Limb (tissue), 2 donors: ENCODE measurements around the gene ITGB5.

Source experiments
- DNase-seq, 2 donors: peaks; one replicate each; pipeline ENCODE4 v3.0.0-alpha.2; 2016; ENCODE audit errors: extremely low spot score in 2 of 2

ITGB5 gene

DNA sequence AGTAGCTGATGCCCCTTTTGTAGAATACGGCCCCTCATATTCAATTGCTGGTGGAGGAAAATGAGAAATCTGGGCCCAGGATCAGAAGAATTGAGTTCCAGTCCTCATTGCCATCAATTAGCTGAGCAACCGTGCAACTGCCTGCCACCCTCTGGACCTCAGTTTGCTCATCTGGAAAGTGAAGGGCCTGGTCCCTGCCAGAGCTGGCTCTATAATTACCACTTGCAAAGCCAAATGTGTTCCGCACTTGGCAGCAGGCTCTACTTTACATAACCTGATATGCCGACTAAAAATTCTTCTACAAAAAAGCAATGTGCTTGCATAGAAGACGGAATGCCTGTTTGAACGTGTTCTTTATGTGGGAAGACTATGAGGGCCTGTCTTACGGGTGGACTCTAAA, 8.6 kb upstream of the ITGB5 start:
- peak in 1 of 2 donors; percentile 18 for DNase-seq

DNA sequence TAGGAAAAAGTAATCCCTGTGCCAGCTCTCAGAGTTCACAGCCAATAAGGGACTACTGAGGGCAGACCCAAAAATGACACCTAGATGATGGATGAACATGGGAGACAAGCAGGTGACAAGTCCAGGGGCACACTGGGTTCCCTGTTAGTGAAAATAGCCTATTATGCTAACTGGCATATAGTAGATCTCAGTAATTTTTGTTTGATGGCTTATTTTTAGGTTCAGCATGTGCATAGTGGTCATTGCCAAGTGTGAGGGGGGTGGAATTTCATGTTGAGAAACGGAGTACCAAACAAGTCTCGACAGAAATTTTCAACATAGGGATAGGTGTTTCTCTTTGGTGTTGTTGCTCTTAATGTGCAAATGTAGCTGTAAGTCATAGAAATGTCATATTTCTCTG, 6.4 kb upstream of the ITGB5 start:
- no peak for DNase-seq

DNA sequence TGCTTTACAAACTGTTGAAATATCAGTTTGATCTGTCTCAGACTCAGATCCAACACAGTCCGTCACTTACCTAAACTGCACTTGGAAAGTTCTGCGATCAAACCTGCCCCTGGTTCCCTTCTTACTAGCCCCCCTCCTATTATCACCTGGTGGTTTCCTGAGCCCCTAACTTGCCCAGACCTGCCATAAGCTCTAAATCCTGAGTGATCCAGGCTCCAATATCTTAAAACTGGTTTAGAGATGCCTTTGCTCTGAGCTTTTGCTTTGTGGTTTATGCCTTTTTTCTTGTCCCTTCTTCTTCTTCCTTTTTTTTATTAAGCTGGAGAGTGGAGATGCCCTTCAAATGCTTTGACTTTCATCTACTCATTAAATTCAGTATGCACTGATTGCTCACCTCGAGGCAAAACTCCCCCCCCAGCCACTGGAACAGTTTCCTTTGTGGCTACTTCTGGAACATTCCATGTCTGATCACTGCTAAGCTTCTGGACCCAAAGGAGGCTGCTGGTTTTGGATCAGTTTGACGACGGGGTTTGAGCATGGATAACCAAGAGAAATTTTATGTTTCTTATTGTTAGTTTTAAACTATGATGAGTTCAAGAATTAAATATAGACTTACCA, 3.5 kb upstream of the ITGB5 start:
- DNase-seq, result no peak

DNA sequence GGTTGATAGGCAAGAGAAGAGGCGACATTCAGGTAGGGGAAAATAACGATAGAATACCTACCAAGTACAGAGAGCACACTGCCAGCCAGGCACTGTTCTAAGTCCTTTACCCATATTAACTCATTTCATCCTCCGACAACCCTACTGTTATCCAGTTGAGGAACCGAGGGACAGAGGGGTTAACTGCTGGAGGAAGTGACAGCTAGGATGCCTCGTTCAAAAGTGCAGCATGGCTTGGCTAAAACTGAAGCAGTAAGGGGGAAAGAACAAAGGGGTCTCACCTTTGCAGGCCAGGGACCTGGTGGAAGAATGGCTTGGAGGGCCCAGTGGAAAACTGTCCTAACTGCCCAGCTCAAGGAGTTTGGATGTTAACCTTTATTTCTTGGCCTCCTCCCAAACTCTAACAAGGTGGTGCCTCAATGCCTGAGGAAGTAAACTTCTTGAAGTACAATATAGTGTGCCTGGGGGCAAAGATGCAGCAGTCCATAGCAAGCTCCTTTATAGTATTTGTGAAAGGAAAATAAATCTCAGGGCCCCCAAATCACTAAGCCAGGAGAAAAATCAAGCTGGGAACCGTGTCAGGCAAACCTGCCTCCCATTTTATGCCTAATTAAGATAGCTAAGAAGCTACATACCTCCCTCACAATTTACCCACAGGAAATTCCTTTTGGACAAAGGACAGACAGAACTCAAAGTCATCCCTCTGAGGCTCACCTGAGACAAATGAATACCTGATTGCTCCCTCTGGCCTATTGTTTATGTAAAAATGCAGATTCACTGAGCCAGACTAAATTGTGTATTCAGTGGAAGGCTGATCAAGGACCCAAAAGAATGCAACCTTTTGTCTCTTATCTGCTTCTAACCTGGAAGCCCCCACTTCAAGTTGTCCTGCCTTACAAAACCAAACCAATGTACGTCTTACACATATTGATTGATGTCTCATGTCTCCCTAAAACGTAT, 1.6 kb upstream of the ITGB5 start:
- no peak for DNase-seq

DNA sequence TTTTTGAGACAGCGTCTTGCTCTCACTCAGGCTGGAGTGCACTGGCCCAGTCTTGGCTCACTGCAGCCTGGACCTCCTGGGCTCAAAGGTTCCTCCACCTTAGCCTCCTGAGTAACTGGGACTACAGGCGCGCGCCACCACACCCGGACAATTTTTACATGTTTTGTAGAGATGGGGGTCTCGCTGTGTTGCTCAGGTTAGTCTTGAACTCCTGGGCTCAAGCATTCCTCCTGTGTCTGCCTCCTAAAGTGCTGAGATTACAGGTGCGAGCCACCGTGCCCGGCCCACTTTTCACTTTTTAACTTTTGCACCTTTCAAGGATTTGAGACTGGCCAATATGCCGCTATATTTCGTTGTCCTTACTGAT, 750 bp upstream of the ITGB5 start:
- DNase-seq, result no peak

DNA sequence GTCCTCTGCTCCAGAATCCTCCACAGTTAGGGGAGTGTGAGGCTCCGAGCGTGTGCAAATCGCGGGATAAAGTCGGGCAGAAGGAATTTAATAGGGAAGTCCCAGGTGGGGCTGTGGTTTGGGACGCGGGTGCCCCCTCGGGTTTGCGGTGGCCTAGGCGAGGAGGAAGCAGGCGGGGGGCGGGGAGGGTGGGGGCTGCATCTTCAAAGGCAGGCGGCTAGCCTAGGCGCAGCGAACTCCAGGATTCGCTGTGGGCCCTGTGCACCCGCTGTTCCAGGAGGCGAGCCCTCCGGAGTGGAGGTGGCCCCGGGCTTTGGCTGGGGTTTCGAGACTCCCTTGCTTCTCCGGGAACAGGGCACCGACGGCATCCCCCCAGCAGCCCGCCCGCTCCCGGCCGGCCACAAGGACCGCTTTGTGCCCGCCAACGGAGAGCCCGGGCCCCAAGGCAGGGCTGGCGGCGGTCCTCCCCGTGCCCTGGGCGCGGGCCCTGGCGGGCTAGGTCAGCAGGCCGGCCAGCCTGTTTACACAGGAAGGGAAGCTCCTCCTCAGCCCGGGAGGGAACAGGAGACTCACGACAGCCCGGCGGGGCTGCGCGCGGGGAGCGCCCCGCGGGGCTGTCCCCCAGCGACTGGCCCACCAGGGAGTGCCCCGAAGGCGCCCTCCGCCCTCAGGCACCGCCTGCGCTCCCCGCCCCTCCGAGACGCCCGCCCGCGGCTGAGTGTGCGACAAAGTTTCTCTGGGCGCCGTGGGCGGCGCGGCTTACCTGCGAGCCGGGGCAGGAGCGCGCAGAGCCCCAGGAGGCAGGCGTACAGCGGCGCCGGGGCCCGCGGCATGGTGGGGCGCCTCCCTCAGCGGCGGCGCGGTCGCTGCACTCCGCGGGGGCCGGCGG, 753 bp downstream of the ITGB5 start:
- DNase-seq, result peak; percentile 32 to 65

DNA sequence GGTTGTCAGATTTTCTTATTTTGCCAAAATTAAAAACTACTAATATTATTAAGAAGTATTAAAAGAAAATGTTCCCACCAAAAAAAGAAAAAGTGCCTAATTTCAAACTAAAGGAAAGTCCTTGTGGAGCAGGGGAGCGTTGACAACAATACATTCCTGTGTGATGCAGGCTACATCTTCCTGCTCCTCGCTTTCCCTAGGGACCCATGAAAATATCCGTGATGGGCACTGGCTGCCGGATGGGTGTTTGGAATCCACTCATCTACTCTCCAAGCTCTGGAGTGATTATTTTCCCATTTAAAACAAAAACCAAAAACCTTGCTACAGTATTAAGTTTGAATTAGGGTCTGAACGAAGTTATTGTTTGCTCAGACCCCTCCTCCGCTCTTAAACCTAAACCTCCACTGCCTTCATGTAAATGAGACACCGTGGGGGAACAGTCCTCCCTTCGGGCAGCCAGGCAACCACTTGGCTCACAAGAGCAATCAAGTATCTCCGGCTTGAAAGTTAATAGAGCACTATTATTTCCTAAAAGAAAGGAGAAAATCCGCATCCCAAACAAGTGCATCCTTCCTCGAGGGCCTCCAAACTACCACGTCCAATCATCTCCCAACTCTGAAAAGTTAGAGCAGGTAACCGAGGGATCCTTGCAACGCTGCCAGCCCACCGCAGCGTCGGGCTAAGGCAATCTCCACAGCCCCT, 1.5 kb downstream of the ITGB5 start:
- no peak for DNase-seq

DNA sequence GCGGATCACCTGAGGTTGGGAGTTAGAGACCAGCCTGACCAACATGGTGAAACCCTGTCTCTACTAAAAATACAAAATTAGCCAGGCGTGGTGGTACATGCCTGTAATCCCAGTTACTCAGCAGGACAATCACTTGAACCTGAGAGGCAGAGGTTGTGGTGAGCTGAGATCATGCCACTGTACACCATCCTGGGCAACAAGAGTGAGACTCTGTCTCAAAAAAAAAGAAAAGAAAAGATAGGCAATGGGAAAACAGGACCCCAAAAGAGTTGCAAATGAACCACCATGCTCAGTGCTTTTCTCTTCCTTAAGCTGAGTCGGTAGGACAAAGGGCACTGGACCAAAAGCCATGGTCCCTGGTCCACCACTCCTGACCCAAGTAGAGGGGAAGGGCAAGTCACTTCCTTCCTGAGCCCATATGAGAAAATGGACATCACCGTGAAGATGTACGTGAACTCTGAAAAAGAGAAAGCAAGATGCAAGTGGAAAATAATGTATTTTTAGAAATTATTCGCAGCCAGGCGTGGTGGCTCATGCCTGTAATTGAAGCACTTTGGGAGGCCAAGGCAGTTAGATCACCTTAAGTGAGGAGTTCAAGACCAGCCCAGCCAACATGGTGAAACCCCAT, 2.6 kb downstream of the ITGB5 start:
- DNase-seq, result no peak

DNA sequence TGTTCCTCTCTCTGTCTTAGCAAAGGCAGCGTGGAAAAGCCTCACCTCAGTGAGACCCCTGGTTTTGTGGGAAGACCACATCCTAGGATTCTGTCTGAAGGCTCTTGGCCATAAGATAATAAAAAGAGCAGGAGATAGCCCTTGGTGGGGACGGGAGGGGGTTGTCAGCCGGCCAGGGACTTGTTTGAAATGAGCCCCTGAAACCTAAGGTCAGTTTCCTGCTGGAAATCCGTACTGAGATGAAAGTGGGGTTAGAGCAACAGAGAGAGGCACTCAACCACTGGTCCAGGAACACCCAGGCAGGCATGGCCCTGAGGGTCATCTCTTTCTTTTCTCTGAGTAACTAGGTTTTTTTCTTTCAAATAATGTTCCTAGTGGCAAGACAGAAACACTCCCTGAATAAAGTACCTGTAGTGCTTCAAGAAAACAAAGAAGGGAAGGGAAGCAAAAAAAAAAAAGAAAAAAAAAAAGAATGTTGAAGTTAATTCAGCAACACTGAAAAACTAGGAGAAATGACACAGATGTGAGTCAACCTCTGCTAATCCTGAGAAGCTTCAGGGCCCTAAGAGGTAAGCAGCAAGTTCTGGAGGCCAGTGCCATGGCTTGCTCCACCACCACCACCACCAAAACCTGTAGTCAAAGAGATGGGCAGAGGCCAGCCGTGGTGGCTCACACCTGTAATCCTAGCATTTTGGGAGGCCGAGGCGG, 3.2 kb downstream of the ITGB5 start:
- DNase-seq, result no peak

DNA sequence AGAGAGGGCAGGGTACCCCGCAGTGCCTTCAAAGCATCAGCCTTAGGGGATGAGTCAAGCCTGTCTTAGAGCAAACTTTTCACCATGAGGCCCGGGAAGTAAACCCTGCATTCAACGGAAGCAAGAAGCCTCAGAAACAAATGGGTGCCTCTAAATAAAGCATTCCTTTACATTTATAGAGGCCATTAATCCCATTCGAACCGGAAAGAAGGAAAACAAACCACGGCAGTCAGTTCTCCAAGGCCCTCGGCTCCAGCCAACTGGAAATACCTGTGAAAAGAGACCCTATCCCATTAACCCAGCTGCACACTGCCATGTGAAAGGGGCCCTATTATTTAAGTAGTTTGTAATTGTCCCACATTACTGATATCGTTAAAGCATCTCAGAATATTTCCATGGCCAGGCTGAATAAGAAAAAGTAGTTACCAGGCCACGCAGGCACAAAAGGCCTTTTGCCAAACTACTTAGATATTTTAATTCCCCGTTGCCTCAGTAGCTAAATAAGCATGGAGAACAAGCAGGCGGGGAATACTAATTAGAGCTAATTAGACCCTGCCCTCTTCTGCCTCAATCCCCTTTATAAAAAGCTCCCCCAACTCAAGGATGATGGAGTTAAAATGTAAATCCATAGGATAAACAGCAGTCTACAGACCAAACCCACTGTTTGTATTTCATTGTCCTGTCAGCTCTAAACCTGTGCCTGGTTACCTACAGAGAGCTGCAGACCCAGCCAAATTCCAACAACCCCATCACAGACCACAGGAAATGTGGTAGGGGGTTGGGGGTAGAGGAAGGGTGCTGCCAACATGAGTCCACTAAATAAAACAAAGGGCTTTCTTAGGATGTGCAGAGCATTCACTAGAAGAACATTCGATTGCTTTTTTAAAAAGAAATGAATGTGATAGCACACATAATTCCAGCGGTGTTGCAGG, 4.1 kb downstream of the ITGB5 start:
- DNase-seq, result no peak

DNA sequence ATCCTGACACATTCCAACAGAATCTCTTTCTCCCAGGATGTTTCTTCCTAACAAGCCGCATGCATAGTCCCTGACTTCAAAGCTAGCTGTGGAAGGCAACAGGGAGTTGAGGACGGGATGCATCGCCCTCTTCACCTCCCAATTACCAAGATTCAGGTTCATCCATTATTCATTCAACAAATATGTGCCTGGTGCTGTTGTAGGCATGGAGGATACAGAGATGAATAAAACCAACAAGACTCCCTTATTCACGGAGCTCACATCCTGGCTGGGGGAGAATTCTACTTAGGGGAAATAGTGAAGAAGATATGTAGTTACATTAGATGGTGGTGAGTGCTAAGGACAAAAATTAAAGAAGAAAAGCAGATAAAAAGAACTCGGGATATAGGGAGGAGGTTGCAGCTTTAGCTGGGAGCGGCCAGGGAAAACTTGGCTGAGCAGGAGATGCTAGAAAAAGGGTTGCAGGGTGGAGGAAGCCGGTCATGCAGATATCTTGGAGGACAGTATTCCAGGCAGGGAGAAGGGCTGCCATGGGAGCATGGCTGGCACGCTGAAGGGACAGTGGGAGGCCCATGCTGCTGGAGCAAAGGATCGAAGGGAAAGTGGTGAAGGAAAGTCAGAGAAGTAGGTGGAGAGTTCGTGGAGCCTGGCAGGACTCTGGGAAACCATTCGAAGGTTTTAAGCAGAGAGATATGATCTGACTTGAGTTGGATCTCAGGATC, 5.0 kb downstream of the ITGB5 start:
- DNase-seq, result no peak

DNA sequence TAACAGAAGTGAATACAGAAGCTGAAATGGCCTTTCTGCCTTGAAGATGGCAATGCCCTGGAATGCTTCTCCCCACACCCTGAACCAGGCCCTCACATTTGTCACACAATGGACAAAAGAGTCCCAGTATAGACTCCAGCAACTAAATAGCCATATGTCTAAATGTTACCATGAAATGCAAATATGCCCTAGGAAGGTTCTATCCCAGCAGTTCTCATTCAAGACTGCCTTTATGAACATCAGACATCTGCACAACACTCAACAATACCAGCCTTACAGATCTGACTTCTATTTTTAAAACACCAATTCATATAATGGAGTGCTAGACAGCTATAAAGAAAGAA, 7.9 kb downstream of the ITGB5 start:
- DNase-seq, result no peak

DNA sequence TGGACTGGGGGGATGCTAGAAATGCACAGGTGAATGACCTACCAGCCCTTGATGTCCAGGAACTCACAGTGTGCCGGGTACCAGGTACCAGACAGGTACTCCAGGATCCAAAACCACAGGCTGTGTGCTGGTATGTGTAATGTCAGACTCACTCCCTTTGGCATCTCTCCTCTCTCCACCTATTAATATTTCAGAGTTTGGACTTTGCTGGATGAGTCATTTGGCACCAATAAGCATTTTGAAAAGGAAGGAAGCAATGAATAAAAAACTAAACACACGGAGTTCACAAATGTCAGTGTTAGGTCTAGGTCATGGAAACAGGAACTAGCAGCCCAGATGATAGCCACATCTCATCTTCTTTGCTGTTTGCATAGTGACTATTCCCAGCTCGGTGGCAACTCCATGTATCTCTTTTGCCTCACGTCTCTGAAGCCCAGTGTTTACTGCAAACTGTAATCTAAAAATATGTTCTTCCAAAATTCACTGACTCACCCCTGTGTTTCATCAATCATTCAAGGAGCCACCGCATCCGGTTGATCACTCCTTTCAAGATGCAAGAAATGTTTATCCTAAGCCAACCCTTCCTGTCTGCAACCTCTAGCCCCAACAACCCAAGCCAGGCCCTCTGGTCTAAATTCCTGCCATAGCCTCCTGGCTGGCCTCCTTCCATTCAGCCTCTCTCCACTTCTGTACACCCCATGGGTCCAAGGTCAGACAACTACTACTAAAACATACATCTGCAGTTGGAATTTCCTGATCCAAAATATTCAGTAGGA, 8.4 kb downstream of the ITGB5 start:
- DNase-seq, result peak in 1 of 2 donors; percentile 14

DNA sequence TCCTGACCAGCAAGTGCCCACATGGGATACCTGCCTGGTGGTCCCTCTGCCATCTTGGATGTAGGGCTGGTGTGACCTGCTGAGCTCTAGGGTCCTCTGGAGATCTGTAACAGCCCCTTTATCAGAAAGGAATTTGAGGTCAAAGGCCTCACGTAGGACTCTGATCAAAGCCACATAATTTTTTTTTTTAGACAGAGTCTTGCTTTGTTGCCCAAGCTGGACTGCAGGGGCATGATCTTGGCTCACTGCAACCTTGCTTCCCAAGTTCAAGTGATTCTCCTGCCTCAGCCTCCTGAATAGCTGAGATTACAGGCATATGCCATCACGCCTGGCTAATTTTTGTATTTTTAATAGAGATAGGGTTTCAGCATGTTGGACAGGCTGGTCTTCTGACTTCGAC, 9.5 kb downstream of the ITGB5 start:
- no peak for DNase-seq

DNA sequence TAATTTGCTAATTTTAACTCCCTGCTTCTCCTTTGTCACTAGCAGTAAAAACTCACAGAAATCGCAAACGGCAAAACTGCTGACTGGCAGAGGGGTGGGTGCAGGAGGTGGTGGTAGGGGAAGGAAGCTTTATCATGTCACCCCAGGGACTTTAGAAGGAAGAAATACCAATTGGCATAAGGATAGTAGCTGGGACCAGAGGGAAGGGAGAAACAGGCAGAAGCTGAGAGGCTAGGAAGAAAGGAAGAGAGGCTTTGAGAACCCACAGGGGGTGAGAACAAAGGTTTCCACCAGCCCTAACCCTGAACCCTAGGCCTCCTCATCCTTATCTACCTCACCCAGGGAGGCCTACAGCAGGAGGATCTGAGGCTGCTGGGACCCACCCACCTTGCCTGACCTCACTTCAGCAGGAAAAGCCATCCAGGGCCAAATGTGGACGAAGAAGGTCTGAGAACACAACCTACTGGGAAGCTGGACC, 10.7 kb downstream of the ITGB5 start:
- no peak for DNase-seq

DNA sequence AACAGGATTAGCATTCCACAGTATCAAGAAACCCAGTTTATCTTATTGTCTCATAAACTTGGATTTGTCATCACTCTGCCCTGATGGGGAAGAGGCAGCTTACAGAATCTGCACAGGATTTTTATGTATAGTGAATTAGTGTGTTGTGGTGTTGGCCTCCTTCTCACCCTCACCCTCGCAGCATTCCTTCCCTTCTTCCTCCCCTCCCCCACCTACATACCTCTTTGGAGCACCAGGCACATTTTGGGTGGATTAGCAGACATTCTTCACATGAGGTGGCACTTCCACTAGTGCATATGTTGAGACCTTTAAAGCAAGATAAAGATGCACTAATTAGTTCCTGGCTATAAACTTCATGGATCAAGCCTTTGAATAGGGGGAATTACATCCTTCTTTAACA, 13.9 kb downstream of the ITGB5 start:
- no peak for DNase-seq

DNA sequence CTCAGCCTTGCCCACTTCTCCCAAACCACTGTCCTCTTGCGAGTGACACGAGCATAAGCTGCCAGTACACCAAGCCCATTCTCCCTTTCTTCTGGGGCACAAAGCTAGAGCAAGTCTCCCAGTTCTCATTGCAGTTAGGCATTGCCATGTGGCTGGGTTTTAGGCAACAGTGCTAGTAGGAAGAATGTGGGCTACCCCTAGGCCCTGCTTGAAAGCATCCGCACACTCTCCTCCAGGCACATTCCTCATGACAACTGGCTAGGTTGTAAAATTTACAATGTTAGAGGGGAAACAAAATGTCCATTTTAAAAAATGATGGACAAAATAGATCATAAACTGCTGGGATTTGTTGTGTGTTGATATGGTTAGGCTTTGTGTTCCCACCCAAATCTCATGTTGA, 19.7 kb downstream of the ITGB5 start:
- no peak for DNase-seq

DNA sequence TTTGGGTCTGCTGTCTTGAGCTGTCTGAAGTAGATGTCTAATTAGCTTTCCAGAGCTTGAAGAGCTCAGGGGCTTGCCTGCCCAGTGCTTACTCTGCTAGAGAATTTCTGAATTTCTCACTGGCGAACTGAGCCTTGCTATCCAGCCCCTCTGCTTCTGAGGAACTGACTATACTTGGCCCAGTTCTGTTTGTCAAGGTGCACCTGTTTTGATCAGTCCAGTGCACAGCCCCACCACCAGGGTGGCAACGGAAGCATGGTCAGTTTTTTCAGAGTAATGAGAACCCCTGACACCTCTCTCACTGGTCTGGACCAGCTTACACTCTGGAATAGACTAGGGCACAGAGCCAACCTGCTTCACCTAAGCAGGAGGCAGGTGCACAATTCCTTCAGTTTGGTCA, 25.2 kb downstream of the ITGB5 start:
- no peak for DNase-seq
